SHP77 treated with DMSO at 0.1 percent for 48 hours (cell line): ENCODE measurements around the gene AQP3.
"Not testable (repeated sequence)": the region's sequence is repeated elsewhere in the genome, so short reads cannot be mapped to it uniquely, and the experiment has no call there.

ENCODE experiments used
- DNase-seq: peaks from one replicate; lab custom pipeline; 2025; lab: John Stamatoyannopoulos, UW

The AQP3 gene

GRCh38 chr9:33464045-33464636, 16.7 kb upstream of the AQP3 start:
- no peak for DNase-seq

- no peak for DNase-seq
These were observed 15.8 kb upstream of the AQP3 start for GRCh38 chr9:33463151-33463550.

- no peak for DNase-seq
These were observed 14.1 kb upstream of the AQP3 start for GRCh38 chr9:33461492-33461891.

- no peak for DNase-seq
These were observed 13.5 kb upstream of the AQP3 start for GRCh38 chr9:33460854-33461253.

GRCh38 chr9:33459115-33459514, 11.7 kb upstream of the AQP3 start:
- DNase-seq = no peak

GRCh38 chr9:33458444-33458843, 11.1 kb upstream of the AQP3 start:
- no peak for DNase-seq

- DNase-seq = no peak
These were observed 8.6 kb upstream of the AQP3 start for GRCh38 chr9:33455945-33456344.

GRCh38 chr9:33455456-33455855, 8.1 kb upstream of the AQP3 start:
- not testable (repeated sequence) for DNase-seq

GRCh38 chr9:33454661-33455026, 7.3 kb upstream of the AQP3 start:
- DNase-seq = not testable (repeated sequence)

- DNase-seq = no peak
These were observed 6.7 kb upstream of the AQP3 start for GRCh38 chr9:33453999-33454660.

GRCh38 chr9:33453286-33453860, 6.0 kb upstream of the AQP3 start:
- no peak for DNase-seq

GRCh38 chr9:33452828-33453271, 5.5 kb upstream of the AQP3 start:
- no peak for DNase-seq

- no peak for DNase-seq
These were observed 3.3 kb upstream of the AQP3 start for GRCh38 chr9:33450621-33451146.

GRCh38 chr9:33449715-33450114, 2.3 kb upstream of the AQP3 start:
- no peak for DNase-seq

GRCh38 chr9:33447799-33448553, 583 bp upstream of the AQP3 start:
- no peak for DNase-seq

- DNase-seq = no peak
These were observed 1.0 kb downstream of the AQP3 start for GRCh38 chr9:33446240-33446945.

- no peak for DNase-seq
These were observed 1.8 kb downstream of the AQP3 start for GRCh38 chr9:33445389-33446239.

GRCh38 chr9:33443464-33444154, 3.8 kb downstream of the AQP3 start:
- no peak for DNase-seq

- no peak for DNase-seq
These were observed 4.3 kb downstream of the AQP3 start for GRCh38 chr9:33443047-33443446.

GRCh38 chr9:33442125-33442524, 5.3 kb downstream of the AQP3 start:
- DNase-seq = no peak
